H1 (cell line): ENCODE data around the gene UGGT2. TPM values are rescaled to one million over a fixed set of nuclear protein-coding genes. Genes with fewer than 3 reads are reported as not detected.

Experiments used
- CTCF ChIA-PET: fragments of 300-600 bp; sonication (Branson Sonifier 250); formaldehyde crosslinking; loops from one replicate; lab custom pipeline; 2021; ENCODE audit not compliant: partially characterized antibody; lab: Charles Lee
- POLR2A ChIA-PET: fragments of 300-600 bp; sonication (Branson Sonifier 250); formaldehyde crosslinking; loops from one replicate; lab custom pipeline; 2021; ENCODE audit warnings: inconsistent platforms; ENCODE audit not compliant: partially characterized antibody; lab: Charles Lee
- DNase-seq, 2 experiments: peaks; one replicate each; pipeline versions ENCODE4 v3.0.0 to v3.0.0-alpha.2; 2010 to 2022; ENCODE audit warnings: low spot score in 2 of 2, low read depth in 1 of 2, mixed read lengths in 1 of 2
- FAIRE-seq: peaks from 2 replicates; lab custom pipeline; 2011; peaks lifted over from hg19 to GRCh38; lab: Jason Lieb, UNC
- H2AFZ ChIP-seq: 2 replicates; pipeline ENCODE4 v1.8.1; 2012; ENCODE audit warnings: low read length, inconsistent platforms
- H2AK5ac ChIP-seq: 2 replicates; pipeline ENCODE4 v1.6.1; 2013; ENCODE audit warnings: low read depth, low read length
- H2BK120ac ChIP-seq: replicated peaks from 2 replicates; pipeline ENCODE3; 2013; ENCODE audit warnings: low read depth, low read length, inconsistent platforms
- H2BK12ac ChIP-seq: 2 replicates; pipeline ENCODE4 v1.6.1; 2013; ENCODE audit warnings: low read depth, low read length
- H2BK15ac ChIP-seq: 2 replicates; pipeline ENCODE4 v1.6.1; 2013; ENCODE audit warnings: low read length
- H2BK20ac ChIP-seq: 2 replicates; pipeline ENCODE4 v1.6.1; 2013; ENCODE audit warnings: low read length
- H2BK5ac ChIP-seq: 2 replicates; pipeline ENCODE4 v1.6.1; 2013; ENCODE audit warnings: low read depth, low read length
- H3K14ac ChIP-seq: 2 replicates; pipeline ENCODE4 v1.6.1; 2013; ENCODE audit warnings: inconsistent platforms; ENCODE audit not compliant: insufficient read length
- H3K18ac ChIP-seq: 2 replicates; pipeline ENCODE4 v1.6.1; 2013; ENCODE audit warnings: low read length; ENCODE audit errors: extremely low read depth
- H3K23ac ChIP-seq: 2 replicates; pipeline ENCODE4 v1.6.1; 2013; ENCODE audit warnings: inconsistent platforms; ENCODE audit not compliant: insufficient read length
- H3K23me2 ChIP-seq: 2 replicates; pipeline ENCODE4 v1.6.1; 2013; ENCODE audit warnings: low read depth, low read length
- H3K27ac ChIP-seq: 2 replicates; pipeline ENCODE4 v1.6.1; 2011; ENCODE audit warnings: low read depth, low read length, inconsistent platforms
- H3K27me3 ChIP-seq, 4 experiments: replicated peaks in 1 of 4; 1 replicate in 1 of 4; 2 replicates in 3 of 4; pipeline versions ENCODE4 v1.6.1 to v1.8.1; 2011 to 2013; ENCODE audit warnings: low read length in 3 of 4, mild to moderate bottlenecking in 3 of 4, inconsistent platforms in 2 of 4, mixed read lengths in 2 of 4, moderate library complexity in 1 of 4; ENCODE audit not compliant: control insufficient read depth in 3 of 4, insufficient read depth in 3 of 4; ENCODE audit errors: extremely low read depth in 1 of 4
- H3K36me3 ChIP-seq, 4 experiments: 2 replicates each; pipeline versions ENCODE4 v1.6.1 to v1.8.1; 2011 to 2013; ENCODE audit warnings: mild to moderate bottlenecking in 4 of 4, low read length in 3 of 4, moderate library complexity in 2 of 4, control low read depth in 1 of 4, inconsistent platforms in 1 of 4; ENCODE audit not compliant: insufficient read depth in 4 of 4, control insufficient read depth in 2 of 4
- H3K4ac ChIP-seq: replicated peaks from 2 replicates; pipeline ENCODE3; 2013; ENCODE audit warnings: low read length, low read depth, mixed read lengths, inconsistent platforms; ENCODE audit not compliant: insufficient read length
- H3K4me1 ChIP-seq, 4 experiments: replicated peaks in 1 of 4; 1 replicate in 1 of 4; 2 replicates in 3 of 4; pipeline versions ENCODE4 v1.6.1 to v1.8.1; 2011 to 2013; ENCODE audit warnings: low read length in 3 of 4, inconsistent platforms in 2 of 4, mixed read lengths in 1 of 4; ENCODE audit not compliant: insufficient read depth in 4 of 4, control insufficient read depth in 3 of 4
- H3K4me2 ChIP-seq, 2 experiments: 2 replicates each; pipeline versions ENCODE4 v1.6.1 to v1.8.1; 2011 to 2013; ENCODE audit warnings: low read depth in 2 of 2, low read length in 2 of 2, control low read depth in 1 of 2, inconsistent platforms in 1 of 2, mild to moderate bottlenecking in 1 of 2; ENCODE audit not compliant: insufficient read depth in 1 of 2
- H3K4me3 ChIP-seq, 4 experiments: fragments of 200-600, 300-600 bp in 1 of 4; sonication (generic), shearing (Covaris generic), sonication (Bioruptor Twin) in 1 of 4; 2 replicates each; pipeline versions ENCODE4 v1.5.1 to v1.8.1; 2011 to 2016; ENCODE audit warnings: low read length in 4 of 4, low read depth in 3 of 4, control low read depth in 2 of 4, inconsistent platforms in 2 of 4, mild to moderate bottlenecking in 2 of 4, mixed read lengths in 1 of 4, moderate library complexity in 1 of 4; ENCODE audit not compliant: insufficient read depth in 2 of 4; ENCODE audit errors: extremely low read depth in 1 of 4
- H3K56ac ChIP-seq: replicated peaks from 2 replicates; pipeline ENCODE3; 2013; ENCODE audit warnings: low read depth, mild to moderate bottlenecking, mixed read lengths, low read length, inconsistent platforms; ENCODE audit not compliant: insufficient read length
- H3K79me1 ChIP-seq: 2 replicates; pipeline ENCODE4 v1.6.1; 2013; ENCODE audit warnings: low read depth, low read length, control low read depth
- H3K79me2 ChIP-seq, 2 experiments: 2 replicates each; pipeline versions ENCODE4 v1.6.1 to v1.8.1; 2012 to 2013; ENCODE audit warnings: low read length in 2 of 2, mild to moderate bottlenecking in 2 of 2, inconsistent platforms in 1 of 2; ENCODE audit not compliant: insufficient read depth in 2 of 2, control insufficient read depth in 1 of 2
- H3K9ac ChIP-seq, 4 experiments: replicated peaks in 1 of 4; 1 replicate in 1 of 4; 2 replicates in 3 of 4; pipeline versions ENCODE4 v1.6.1 to v1.8.1; 2011 to 2013; ENCODE audit warnings: low read depth in 3 of 4, low read length in 3 of 4, control low read depth in 2 of 4, mild to moderate bottlenecking in 2 of 4, moderate library complexity in 2 of 4, inconsistent platforms in 1 of 4; ENCODE audit errors: extremely low read depth in 1 of 4
- H3K9me3 ChIP-seq, 2 experiments: 2 replicates each; pipeline versions ENCODE4 v1.6.1 to v1.8.1; 2012 to 2013; ENCODE audit warnings: mild to moderate bottlenecking in 2 of 2, moderate library complexity in 2 of 2, control low read depth in 1 of 2, inconsistent platforms in 1 of 2, low read depth in 1 of 2, low read length in 1 of 2, mixed read lengths in 1 of 2; ENCODE audit not compliant: insufficient read depth in 2 of 2
- H4K20me1 ChIP-seq, 2 experiments: replicated peaks in 1 of 2; 2 replicates each; pipeline versions ENCODE3 to v1.8.1; 2011 to 2013; ENCODE audit warnings: inconsistent platforms in 2 of 2, low read length in 2 of 2, mild to moderate bottlenecking in 1 of 2; ENCODE audit not compliant: insufficient read depth in 2 of 2, control insufficient read depth in 1 of 2
- H4K5ac ChIP-seq: 2 replicates; pipeline ENCODE4 v1.6.1; 2013; ENCODE audit warnings: low read length, low read depth, mixed read lengths, inconsistent platforms; ENCODE audit not compliant: insufficient read length
- H4K8ac ChIP-seq: 2 replicates; pipeline ENCODE4 v1.8.0; 2013; ENCODE audit warnings: mild to moderate bottlenecking, moderate library complexity, low read length, inconsistent platforms; ENCODE audit not compliant: insufficient read depth; ENCODE audit errors: extremely low read depth
- H4K91ac ChIP-seq: replicated peaks from 2 replicates; pipeline ENCODE3; 2013; ENCODE audit warnings: low read length, mixed read lengths, inconsistent platforms; ENCODE audit not compliant: insufficient read length
- CEBPB ChIP-seq: IDR thresholded peaks from 2 replicates; pipeline ENCODE4 v1.6.1; 2012; ENCODE audit warnings: low read depth, low read length
- WGBS, 2 experiments: shearing (Covaris generic) in 1 of 2; methylation state at CpG; one replicate each; pipeline versions ENCODE4 v1.1.6 to v1.1.7; 2013 to 2015; ENCODE audit warnings: low lambda C conversion rate in 2 of 2, mixed read lengths in 2 of 2, inconsistent platforms in 1 of 2, low coverage in 1 of 2, missing lambda C conversion rate in 1 of 2; ENCODE audit not compliant: insufficient replicate concordance in 2 of 2, insufficient coverage in 1 of 2, insufficient read length in 1 of 2; ENCODE audit errors: extremely low coverage in 1 of 2, missing lambda C conversion rate in 1 of 2; 5-methylcytosine and 5-hydroxymethylcytosine counted together
- polyA plus RNA-seq, 7 experiments: library from polyadenylated mRNA; depleted of rRNA in 3 of 7; stranded (reverse) in 5 of 7; unstranded in 2 of 7; fragments of >200 nt in 5 of 7; fragments of 200-250 nt in 2 of 7; gene quantifications; 1 replicate in 5 of 7; 2 replicates in 1 of 7; 4 replicates in 1 of 7; pipeline versions ENCODE4 v1.2.1 to v1.2.3, GENCODE V29; 2011 to 2013; ENCODE audit warnings: missing spikeins in 2 of 7, mixed read lengths in 2 of 7
- total RNA-seq: library from RNA; stranded (reverse); fragmentation: NEBNext Ultra II Directional; extraction: Animal tissue kit (Norgen Biotek cat#: 25700); gene quantifications from 2 replicates; pipeline ENCODE4 v1.2.1, GENCODE V29; 2021

UGGT2 gene
- total and polyA plus RNA-seq, 2 of the 8 experiments (the other 6 are each of a cell fraction or from before 2014, with no cell fraction given): 5.9 to 25.1 TPM

DNA sequence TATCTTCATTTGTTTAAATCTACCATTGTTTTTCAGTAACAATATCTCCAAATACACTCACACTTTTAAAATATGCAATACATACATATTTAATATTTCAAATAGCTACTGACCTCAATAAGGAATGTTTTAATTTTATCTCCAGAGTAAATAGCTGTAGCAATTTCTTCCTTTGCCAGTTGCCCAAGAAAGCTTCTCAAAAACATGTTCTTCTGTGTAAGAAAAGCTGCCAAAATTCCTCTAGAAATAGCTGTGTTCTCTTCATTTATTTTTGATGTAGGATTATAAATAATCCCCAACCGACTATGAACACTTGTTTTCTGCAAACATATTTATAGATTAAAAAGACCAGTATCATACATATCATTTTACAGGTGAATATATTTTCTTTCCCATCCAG, 150.5 kb downstream of the UGGT2 start:
- Histone ChIP-seq H3K9ac (no peak overlapping the region), H2BK5ac (no peak overlapping the region), H3K36me3 (peaks cover 0 to 11% (median 2%) of the 10 kb centered on the region in 4 experiments; a peak in 4 of 8 replicates), H4K5ac (no peak overlapping the region), H2BK20ac (no peak overlapping the region), H3K4me2 (no peak overlapping the region), H2BK15ac (no peak overlapping the region), H3K14ac (no peak overlapping the region), H3K4ac (no peak overlapping the region), H2BK12ac (no peak overlapping the region), H2BK120ac (no peak overlapping the region), H3K79me1 (no peaks in the 10 kb centered on the region), H2AK5ac (no peak overlapping the region), H4K91ac (no peak overlapping the region), H3K9me3 (peaks cover 0 to 7% of the 10 kb centered on the region in 2 experiments; a peak in 1 of 4 replicates), H3K79me2 (no peaks in the 10 kb centered on the region; a peak in 1 of 4 replicates), H3K23ac (no peak overlapping the region), H2AFZ (no peak overlapping the region), H3K23me2 (no peaks in the 10 kb centered on the region; the same call in 1 of the 2 replicates), H3K18ac (no peak overlapping the region), H4K20me1 (no peaks in the 10 kb centered on the region), H3K4me3 (no peak overlapping the region), H3K27ac (no peak overlapping the region), H3K4me1 (no peaks in the 10 kb centered on the region), H3K56ac (no peak overlapping the region), H3K27me3 (no peaks in the 10 kb centered on the region), H4K8ac (no peak overlapping the region)
- POLR2A ChIA-PET: no interaction called here
- 87% methylated on average over 1 of the region's 1 CpG; no CpG with 5 or more reads in 1 of the 2 experiments for WGBS, 2 experiments
- CTCF ChIA-PET: interaction anchor here (0.5 to 0.6 kb wide), 2 partner anchors 43 to 205 kb away, joined by 3 read pairs; no protein-coding TSS in a partner anchor
- DNase-seq (no peak), FAIRE-seq (no peak)
- TF ChIP-seq CEBPB: no peak
